Thyroid gland (tissue), 4 donors: ENCODE data around the gene FAM72C.
"Not testable (repeated sequence)": the region's sequence is repeated elsewhere in the genome, so short reads cannot be mapped to it uniquely, and the experiment has no call there.

Experiments used
- CTCF ChIP-seq, 6 experiments: fragments of 200-600 bp in 3 of 6; fragments of 450-650 bp in 3 of 6; sonication (generic) in 3 of 6; IDR thresholded peaks; one replicate each; pipeline ENCODE4 v1.5.1; 2016 to 2019; ENCODE audit warnings: antibody characterized with exemption in 6 of 6, mild to moderate bottlenecking in 2 of 6, inconsistent platforms in 1 of 6, moderate library complexity in 1 of 6
- POLR2A ChIP-seq, 2 donors: fragments of 450-650 bp; IDR thresholded peaks; one replicate each; pipeline ENCODE4 v1.6.1; 2017; ENCODE audit warnings: antibody characterized with exemption in 2 of 2, mild to moderate bottlenecking in 2 of 2, moderate library complexity in 1 of 2

- TF ChIP-seq CTCF, POLR2A (IDR thresholded peaks at IDR 0.05): not testable (repeated sequence)
Observed at GRCh38 chr1:143993301-143993907, 21.6 kb upstream of the FAM72C start.
